HepG2 (cell line): ENCODE results near the gene LSMEM2. TPM values are rescaled to one million over a fixed set of nuclear protein-coding genes. Genes with fewer than 3 reads are reported as not detected.
A peak's percentile ranks its signal among the peaks of the same experiment; 100 is the strongest.

Source experiments
- CBFB ChIP-seq: sonication (generic); formaldehyde crosslinking; IDR thresholded peaks from 2 replicates; pipeline ENCODE4 v1.4.0; 2020; ENCODE audit warnings: missing genetic modification reagents
- GLMP ChIP-seq: sonication (generic); formaldehyde crosslinking; IDR thresholded peaks from 2 replicates; pipeline ENCODE4 v1.9.0; 2021; ENCODE audit warnings: missing genetic modification reagents, mild to moderate bottlenecking, borderline replicate concordance
- HNRNPK ChIP-seq: fragments of 200-400 bp; formaldehyde crosslinking; IDR thresholded peaks from 2 replicates; pipeline ENCODE4 v1.6.1; 2018; ENCODE audit warnings: low read length, low read depth, moderate library complexity, mild to moderate bottlenecking; ENCODE audit not compliant: poor library complexity, severe bottlenecking
- IRX3 ChIP-seq: sonication (generic); formaldehyde crosslinking; IDR thresholded peaks from 2 replicates; pipeline ENCODE4 v1.8.1; 2023; ENCODE audit warnings: mild to moderate bottlenecking, low read depth, missing genetic modification reagents, borderline replicate concordance
- KDM3A ChIP-seq: IDR thresholded peaks from 2 replicates; pipeline ENCODE4 v1.6.1; 2018; ENCODE audit warnings: low read depth, missing compliant biosample characterization
- KLF13 ChIP-seq: sonication (generic); formaldehyde crosslinking; IDR thresholded peaks from 2 replicates; pipeline ENCODE4 v1.4.0; 2020; ENCODE audit warnings: mild to moderate bottlenecking, missing genetic modification reagents
- MIXL1 ChIP-seq: IDR thresholded peaks from 2 replicates; pipeline ENCODE4 v1.6.1; 2016
- NFRKB ChIP-seq: fragments of 450-650 bp; IDR thresholded peaks from 2 replicates; pipeline ENCODE4 v1.6.1; 2017
- NR3C1 ChIP-seq: sonication (generic); formaldehyde crosslinking; IDR thresholded peaks from 2 replicates; pipeline ENCODE4 v1.4.0; 2020; ENCODE audit warnings: missing genetic modification reagents
- PLRG1 ChIP-seq: fragments of 450-650 bp; conservative IDR thresholded peaks from 2 replicates; pipeline ENCODE4 v1.6.1; 2016
- SAFB2 ChIP-seq: sonication (generic); formaldehyde crosslinking; IDR thresholded peaks from 2 replicates; pipeline ENCODE4 v1.5.1; 2020; ENCODE audit warnings: missing genetic modification reagents, low read depth, mild to moderate bottlenecking, borderline replicate concordance
- SP140L ChIP-seq: sonication (generic); formaldehyde crosslinking; IDR thresholded peaks from 2 replicates; pipeline ENCODE4 v1.4.0; 2020; ENCODE audit warnings: missing genetic modification reagents, borderline replicate concordance
- SPEN ChIP-seq: sonication (generic); formaldehyde crosslinking; IDR thresholded peaks from 2 replicates; pipeline ENCODE4 v1.5.1; 2020; ENCODE audit warnings: low read depth, mild to moderate bottlenecking, missing genetic modification reagents
- TGIF2 ChIP-seq: IDR thresholded peaks from 2 replicates; pipeline ENCODE4 v1.6.1; 2016; ENCODE audit warnings: control low read depth, missing compliant biosample characterization
- THAP11 ChIP-seq: IDR thresholded peaks from 2 replicates; pipeline ENCODE4 v1.6.1; 2016; ENCODE audit warnings: missing biosample characterization, missing genetic modification reagents
- THRA ChIP-seq: sonication (generic); formaldehyde crosslinking; IDR thresholded peaks from 2 replicates; pipeline ENCODE4 v1.4.0; 2020; ENCODE audit warnings: missing genetic modification reagents, borderline replicate concordance
- U2AF1 ChIP-seq: fragments of 200-400 bp; formaldehyde crosslinking; optimal IDR thresholded peaks from 2 replicates; pipeline ENCODE3; 2017; ENCODE audit warnings: mild to moderate bottlenecking, low read depth, low read length
- ZNF232 ChIP-seq: sonication (generic); formaldehyde crosslinking; IDR thresholded peaks from 2 replicates; pipeline ENCODE4 v1.4.0; 2020; ENCODE audit warnings: missing genetic modification reagents, borderline replicate concordance
- ZNF556 ChIP-seq: sonication (generic); formaldehyde crosslinking; IDR thresholded peaks from 2 replicates; pipeline ENCODE4 v1.4.0; 2020; ENCODE audit warnings: mild to moderate bottlenecking, missing genetic modification reagents, borderline replicate concordance
- ZNF558 ChIP-seq: sonication (generic); formaldehyde crosslinking; IDR thresholded peaks from 2 replicates; pipeline ENCODE4 v1.9.0; 2022; ENCODE audit warnings: mild to moderate bottlenecking, missing genetic modification reagents, borderline replicate concordance
- ZNF609 ChIP-seq: sonication (generic); formaldehyde crosslinking; IDR thresholded peaks from 2 replicates; pipeline ENCODE4 v1.4.0; 2020; ENCODE audit warnings: mild to moderate bottlenecking, missing genetic modification reagents, borderline replicate concordance
- ZNF777 ChIP-seq: sonication (generic); formaldehyde crosslinking; IDR thresholded peaks from 2 replicates; pipeline ENCODE4 v1.4.0; 2020; ENCODE audit warnings: missing genetic modification reagents
- polyA plus RNA-seq, 8 experiments: library from polyadenylated mRNA; depleted of rRNA in 3 of 8; stranded (reverse) in 7 of 8; unstranded in 1 of 8; fragments of >200 nt; fragmentation: Illumina TruSeq in 4 of 8; extraction: Trizol in 4 of 8; gene quantifications; 2 replicates each; pipeline versions ENCODE4 v1.2.1 to v1.2.3, GENCODE V29; 2011 to 2016; ENCODE audit warnings: low read depth in 4 of 8, missing spikeins in 1 of 8, mixed read lengths in 1 of 8; ENCODE audit not compliant: insufficient read depth in 1 of 8
- total RNA-seq, 5 experiments: library from RNA; depleted of rRNA; stranded (reverse); fragments of >200 nt; fragmentation: Illumina TruSeq; extraction: Trizol; gene quantifications; 2 replicates each; pipeline ENCODE4 v1.2.3, GENCODE V29; 2016; ENCODE audit warnings: low read depth in 1 of 5

LSMEM2 gene
- total and polyA plus RNA-seq, 2 of the 13 experiments (the other 11 are each of a cell fraction or from before 2014, with no cell fraction given) = 0.07 to 0.41 TPM

- TF ChIP-seq ZNF777 (CRISPR knock-in tag) (no peak; the same call in 1 of the 2 replicates), THRA (peak; percentile 26), ZNF556 (no peak; the same call in 1 of the 2 replicates), KDM3A (CRISPR knock-in tag) (no peak), SPEN (no peak; the same call in none of the 2 replicates), NR3C1 (CRISPR knock-in tag) (no peak), IRX3 (no peak), KLF13 (CRISPR knock-in tag) (no peak), TGIF2 (CRISPR knock-in tag) (0 out of 2 replicates have a peak, but pooled peaks have one; percentile 9), MIXL1 (CRISPR knock-in tag) (peak; percentile 35; the same call in 1 of the 2 replicates), THAP11 (CRISPR knock-in tag) (peak; percentile 79), ZNF232 (no peak; the same call in 1 of the 2 replicates), GLMP (no peak), SAFB2 (CRISPR knock-in tag) (peak; percentile 90; the same call in 1 of the 2 replicates), ZNF609 (CRISPR knock-in tag) (no peak), PLRG1 (no peak), CBFB (CRISPR knock-in tag) (peak; percentile 78), ZNF558 (CRISPR knock-in tag) (peak; percentile 73; the same call in 1 of the 2 replicates), U2AF1 (peak; percentile 59), NFRKB (no peak), HNRNPK (peak; percentile 82), SP140L (CRISPR knock-in tag) (no peak)
Measured at GRCh38 chr3:50298836-50299637, 20.1 kb downstream of the LSMEM2 start, which contains the start of the genes HYAL3 and NAA80 (continued).
